ENCODE results near the gene STARD8. TPM values are rescaled to one million over a fixed set of nuclear protein-coding genes. Genes with fewer than 3 reads are reported as not detected.

The STARD8 gene
- total and polyA plus RNA-seq, 2 donors (not counting 3 experiments of a cell fraction or from before 2014, with no cell fraction given), result 6.8 to 14.8 TPM

DNA sequence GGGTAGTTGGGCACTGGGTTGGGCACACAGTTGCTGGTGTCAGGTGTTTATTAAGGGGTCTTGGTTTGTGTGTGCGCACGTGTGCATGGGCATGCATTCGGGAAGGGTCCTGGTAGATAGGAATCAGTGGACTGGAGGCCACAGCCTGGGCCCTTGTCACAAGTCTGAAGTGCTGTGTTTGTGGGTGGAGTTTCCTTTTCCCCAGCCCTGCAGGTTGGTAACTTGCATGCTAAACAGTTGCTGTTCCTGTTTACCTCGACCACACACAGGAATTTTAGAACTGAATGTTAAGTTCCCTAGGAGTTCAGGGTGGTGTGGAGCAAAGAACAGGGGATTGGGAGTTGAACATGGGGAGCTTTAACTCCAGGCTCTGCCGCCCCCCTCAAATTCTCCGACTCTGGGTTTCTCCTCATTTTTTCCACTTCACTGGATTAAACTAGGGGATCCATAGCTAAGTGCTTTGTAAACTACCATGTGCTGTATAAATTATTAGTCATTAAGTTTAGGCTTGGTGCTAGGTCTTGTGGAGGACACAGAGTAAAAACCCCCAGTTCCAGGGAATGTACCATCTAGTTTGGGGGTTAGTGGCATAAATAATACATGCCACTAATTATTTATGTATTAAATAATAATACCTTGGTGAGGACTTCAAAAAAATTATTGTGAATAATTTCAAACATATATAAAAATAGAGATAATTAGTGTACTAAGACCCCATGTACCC lies 49.0 kb downstream of the STARD8 start:
- H3K9me1 ChIP-seq (replicated peaks; ENCODE audit: control insufficient read depth, extremely low read depth, insufficient read depth, low read length), result no peaks in the 10 kb centered on the region
- no peaks in the 10 kb centered on the region for H4K20me1 ChIP-seq (replicated peaks; ENCODE audit: control insufficient read depth, extremely low read depth, insufficient read depth, low read length)
- H3K4me1 ChIP-seq (ENCODE audit: control insufficient read depth, extremely low read depth, insufficient read depth, low read length), result peaks cover 78% of the 10 kb centered on the region
- ChIA-PET POLR2A (no interaction called here), CTCF (interaction anchor here (1.0 to 1.1 kb wide), 2 partner anchors 10 to 14 kb away, joined by 3 to 7 read pairs; no protein-coding TSS in a partner anchor)
- no peak overlapping the region for H3K4me3 ChIP-seq (replicated peaks in 1 of 3; ENCODE audit: insufficient read depth in 1 of 3, low read depth in 1 of 3, low read length in 3 of 3)
- H3K36me3 ChIP-seq (ENCODE audit: control insufficient read depth in 2 of 2, extremely low read depth in 1 of 2, insufficient read depth in 2 of 2, low read length in 2 of 2), result no peaks in the 10 kb centered on the region
- BruUV-seq (replicated peaks), result no TSS peak
- no peaks in the 10 kb centered on the region for H3K9me3 ChIP-seq (replicated peaks; ENCODE audit: control insufficient read depth, insufficient read depth, low read length)
- H3K4me2 ChIP-seq (ENCODE audit: insufficient read depth, low read length), result peak overlapping the region; percentile 86
- DNase-seq (ENCODE audit: low read depth, low spot score) (no peak), FAIRE-seq (peak; percentile 86)
- peak overlapping the region; percentile 61 for H3K27ac ChIP-seq (ENCODE audit: insufficient read depth, low read depth, low read length)
- H3K9ac ChIP-seq (replicated peaks; ENCODE audit: extremely low read depth, insufficient read depth, low read length), result no peak overlapping the region
- dilution Hi-C loops (cut with MboI; ENCODE audit: extremely low pct_ligation_motif_present, low sequenced_read_pairs), result no loop called here
- TF ChIP-seq MYC (IDR thresholded peaks at IDR 0.05; ENCODE audit: low read depth, low read length) (no peak), JUN (IDR thresholded peaks at IDR 0.05; ENCODE audit: borderline replicate concordance, insufficient read depth, insufficient read length, low read depth) (no peak), POLR2A (IDR thresholded peaks at IDR 0.05; ENCODE audit: low read depth, low read length) (no peak), FOS (IDR thresholded peaks at IDR 0.05; ENCODE audit: borderline replicate concordance, insufficient read depth, low read length) (no peak), GATA2 (IDR thresholded peaks at IDR 0.05; ENCODE audit: insufficient read depth, insufficient read length, low read depth, low read length) (no peak), POLR2AphosphoS5 (IDR thresholded peaks at IDR 0.05; ENCODE audit: insufficient read depth, low read depth, low read length) (no peak), EZH2 (IDR thresholded peaks at IDR 0.05; ENCODE audit: borderline replicate concordance, low read depth, low read length, severe bottlenecking) (no peak)
- TF ChIP-seq, protein P1, sequence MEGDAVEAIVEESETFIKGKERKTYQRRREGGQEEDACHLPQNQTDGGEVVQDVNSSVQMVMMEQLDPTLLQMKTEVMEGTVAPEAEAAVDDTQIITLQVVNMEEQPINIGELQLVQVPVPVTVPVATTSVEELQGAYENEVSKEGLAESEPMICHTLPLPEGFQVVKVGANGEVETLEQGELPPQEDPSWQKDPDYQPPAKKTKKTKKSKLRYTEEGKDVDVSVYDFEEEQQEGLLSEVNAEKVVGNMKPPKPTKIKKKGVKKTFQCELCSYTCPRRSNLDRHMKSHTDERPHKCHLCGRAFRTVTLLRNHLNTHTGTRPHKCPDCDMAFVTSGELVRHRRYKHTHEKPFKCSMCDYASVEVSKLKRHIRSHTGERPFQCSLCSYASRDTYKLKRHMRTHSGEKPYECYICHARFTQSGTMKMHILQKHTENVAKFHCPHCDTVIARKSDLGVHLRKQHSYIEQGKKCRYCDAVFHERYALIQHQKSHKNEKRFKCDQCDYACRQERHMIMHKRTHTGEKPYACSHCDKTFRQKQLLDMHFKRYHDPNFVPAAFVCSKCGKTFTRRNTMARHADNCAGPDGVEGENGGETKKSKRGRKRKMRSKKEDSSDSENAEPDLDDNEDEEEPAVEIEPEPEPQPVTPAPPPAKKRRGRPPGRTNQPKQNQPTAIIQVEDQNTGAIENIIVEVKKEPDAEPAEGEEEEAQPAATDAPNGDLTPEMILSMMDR (IDR thresholded peaks at IDR 0.05; ENCODE audit: extremely low read depth in 1 of 2, insufficient read depth in 1 of 2, low read depth in 1 of 2, low read length in 2 of 2), result no peak
- TF ChIP-seq, protein P2, sequence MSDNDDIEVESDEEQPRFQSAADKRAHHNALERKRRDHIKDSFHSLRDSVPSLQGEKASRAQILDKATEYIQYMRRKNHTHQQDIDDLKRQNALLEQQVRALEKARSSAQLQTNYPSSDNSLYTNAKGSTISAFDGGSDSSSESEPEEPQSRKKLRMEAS (IDR thresholded peaks at IDR 0.05; ENCODE audit: insufficient read depth, insufficient read length), result no peak
- no peak overlapping the region for H2AFZ ChIP-seq (ENCODE audit: low read depth, low read length)
- H3K27me3 ChIP-seq (ENCODE audit: control insufficient read depth in 2 of 2, insufficient read depth in 2 of 2, low read length in 2 of 2), result no peaks in the 10 kb centered on the region
- intact Hi-C loops (cut with micrococcal nuclease), result no loop called here
- H3K79me2 ChIP-seq (ENCODE audit: control insufficient read depth, insufficient read depth, low read length), result peaks cover 55% of the 10 kb centered on the region
